Glutamatergic neuron (in vitro differentiated cells): ENCODE measurements around the gene FAM120AOS. TPM values are rescaled to one million over a fixed set of nuclear protein-coding genes. Genes with fewer than 3 reads are reported as not detected.

ENCODE experiments used
- DNase-seq: peaks from one replicate; pipeline ENCODE4 v3.0.0; 2022
- H3K27ac Mint-ChIP-seq: one replicate; pipeline ENCODE4 v1.8.0; 2020; ENCODE audit warnings: mild to moderate bottlenecking, mixed read lengths, inconsistent platforms; ENCODE audit not compliant: unreplicated experiment
- H3K27me3 Mint-ChIP-seq: one replicate; pipeline ENCODE4 v1.8.0; 2020; ENCODE audit warnings: mild to moderate bottlenecking, moderate library complexity, mixed read lengths, inconsistent platforms; ENCODE audit not compliant: unreplicated experiment
- H3K36me3 Mint-ChIP-seq: one replicate; pipeline ENCODE4 v1.8.0; 2020; ENCODE audit warnings: mild to moderate bottlenecking, mixed read lengths, inconsistent platforms; ENCODE audit not compliant: unreplicated experiment
- H3K4me1 Mint-ChIP-seq: one replicate; pipeline ENCODE4 v1.8.0; 2020; ENCODE audit warnings: mild to moderate bottlenecking, low read depth, mixed read lengths, inconsistent platforms; ENCODE audit not compliant: unreplicated experiment
- H3K4me3 Mint-ChIP-seq: one replicate; pipeline ENCODE4 v1.8.0; 2020; ENCODE audit warnings: mild to moderate bottlenecking, mixed read lengths, inconsistent platforms; ENCODE audit not compliant: unreplicated experiment
- H3K9me3 Mint-ChIP-seq: one replicate; pipeline ENCODE4 v1.8.0; 2020; ENCODE audit warnings: mild to moderate bottlenecking, moderate library complexity, mixed read lengths, inconsistent platforms; ENCODE audit not compliant: unreplicated experiment
- total RNA-seq: library from RNA; stranded (reverse); fragmentation: NEBNext Ultra II Directional; extraction: Animal tissue kit (Norgen Biotek cat#: 25700); gene quantifications from one replicate; pipeline ENCODE4 v1.2.1, GENCODE V29; 2021; ENCODE audit not compliant: unreplicated experiment
- TF ChIP-seq, protein P1 (sequence below): fragments of 200-600 bp; sonication (generic); IDR thresholded peaks from one replicate; pipeline ENCODE4 v1.5.0; 2021; ENCODE audit not compliant: partially characterized antibody, unreplicated experiment

Gene FAM120AOS
- total RNA-seq, 1 donor from 2014 or later: 24.2 TPM

DNA sequence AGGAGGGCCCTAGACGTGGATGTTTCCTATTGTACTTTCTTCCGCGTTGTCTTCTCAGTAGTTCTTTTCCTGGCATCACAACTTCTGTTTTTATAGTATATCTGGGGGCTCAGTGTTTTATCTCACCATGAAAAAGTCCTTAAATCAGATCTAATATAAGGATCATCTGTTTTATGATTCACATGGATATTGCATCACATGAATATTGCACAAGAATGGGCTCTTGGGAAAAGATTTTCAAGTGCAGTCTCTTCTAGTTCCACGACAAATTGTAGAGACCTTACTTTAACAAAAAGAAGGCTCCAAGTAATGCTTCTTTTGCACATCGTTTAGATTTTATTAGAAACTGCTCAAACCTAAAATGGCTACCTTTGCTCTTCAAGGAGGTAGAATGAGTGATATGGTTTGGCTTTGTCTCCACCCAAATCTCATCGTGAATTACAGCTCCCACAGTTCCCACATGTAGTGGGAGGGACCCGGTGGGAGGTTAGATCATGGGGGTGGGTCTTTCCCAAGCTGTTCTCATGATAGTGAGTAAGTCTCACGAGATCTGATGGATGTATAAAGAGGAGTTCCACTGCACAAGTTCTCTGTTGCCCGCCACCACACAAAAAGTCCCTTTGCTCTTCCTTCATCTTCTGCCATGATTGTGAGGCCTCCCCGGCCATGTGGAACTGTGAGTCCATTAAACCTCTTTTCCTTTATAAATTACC, 55.6 kb downstream of the FAM120AOS start:
- H3K27ac Mint-ChIP-seq: no peak overlapping the region
- no peaks in the 10 kb centered on the region for H3K9me3 Mint-ChIP-seq
- TF ChIP-seq, protein P1, sequence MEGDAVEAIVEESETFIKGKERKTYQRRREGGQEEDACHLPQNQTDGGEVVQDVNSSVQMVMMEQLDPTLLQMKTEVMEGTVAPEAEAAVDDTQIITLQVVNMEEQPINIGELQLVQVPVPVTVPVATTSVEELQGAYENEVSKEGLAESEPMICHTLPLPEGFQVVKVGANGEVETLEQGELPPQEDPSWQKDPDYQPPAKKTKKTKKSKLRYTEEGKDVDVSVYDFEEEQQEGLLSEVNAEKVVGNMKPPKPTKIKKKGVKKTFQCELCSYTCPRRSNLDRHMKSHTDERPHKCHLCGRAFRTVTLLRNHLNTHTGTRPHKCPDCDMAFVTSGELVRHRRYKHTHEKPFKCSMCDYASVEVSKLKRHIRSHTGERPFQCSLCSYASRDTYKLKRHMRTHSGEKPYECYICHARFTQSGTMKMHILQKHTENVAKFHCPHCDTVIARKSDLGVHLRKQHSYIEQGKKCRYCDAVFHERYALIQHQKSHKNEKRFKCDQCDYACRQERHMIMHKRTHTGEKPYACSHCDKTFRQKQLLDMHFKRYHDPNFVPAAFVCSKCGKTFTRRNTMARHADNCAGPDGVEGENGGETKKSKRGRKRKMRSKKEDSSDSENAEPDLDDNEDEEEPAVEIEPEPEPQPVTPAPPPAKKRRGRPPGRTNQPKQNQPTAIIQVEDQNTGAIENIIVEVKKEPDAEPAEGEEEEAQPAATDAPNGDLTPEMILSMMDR: no peak
- peaks cover 9% of the 10 kb centered on the region for H3K36me3 Mint-ChIP-seq
- peaks cover 3% of the 10 kb centered on the region for H3K27me3 Mint-ChIP-seq
- no peak for DNase-seq
- no peak overlapping the region for H3K4me3 Mint-ChIP-seq
- H3K4me1 Mint-ChIP-seq: no peaks in the 10 kb centered on the region

Other genes starting within 250 kb of the FAM120AOS start
- gene FAM120A, start 1.9 kb downstream of the FAM120AOS start, total RNA-seq: 32.3 TPM
- gene PHF2, start 123.0 kb upstream of the FAM120AOS start, total RNA-seq: 22.9 TPM